ENCODE measurements around the gene EPS15. TPM values are rescaled to one million over a fixed set of nuclear protein-coding genes. Genes with fewer than 3 reads are reported as not detected.
"Not testable (repeated sequence)": the region's sequence is repeated elsewhere in the genome, so short reads cannot be mapped to it uniquely, and the experiment has no call there.

EPS15 gene
- total and polyA plus RNA-seq, 2 experiments from 2014 or later, result 26.9 to 41.1 TPM

- H3K79me2 ChIP-seq (ENCODE audit: insufficient read depth), result peaks cover 99% of the 10 kb centered on the region
- in situ Hi-C loops (cut with MboI), result no loop called here
Observed at GRCh38 chr1:51504806-51505525, 14.1 kb downstream of the EPS15 start.

DNA sequence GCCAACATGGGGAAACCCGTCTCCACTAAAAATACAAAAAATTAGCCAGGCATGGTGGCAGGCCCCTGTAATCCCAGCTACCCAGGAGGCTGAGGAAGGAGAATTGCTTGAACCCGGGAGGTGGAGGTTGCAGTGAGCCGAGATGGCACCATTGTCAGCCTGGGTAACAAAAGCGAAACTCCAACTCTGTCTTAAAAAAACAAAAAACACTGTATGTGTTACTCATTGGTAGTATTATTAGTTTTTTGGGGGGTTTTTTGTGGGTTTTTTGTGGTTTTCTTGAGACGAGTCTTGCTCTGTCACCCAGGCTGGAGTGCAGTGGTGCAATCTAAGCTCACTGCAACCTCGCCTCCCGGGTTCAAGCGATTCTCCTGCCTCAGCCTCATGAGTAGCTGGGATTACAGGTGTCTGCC lies 17.8 kb downstream of the EPS15 start:
- DNase-seq; H3K4me3 ChIP-seq; H3K4me1 ChIP-seq (ENCODE audit: insufficient read depth); H3F3A ChIP-seq (ENCODE audit: insufficient read depth); H3K9me3 ChIP-seq (ENCODE audit: low read depth); H3K4me2 ChIP-seq (ENCODE audit: unreplicated experiment); H3K27me3 ChIP-seq (replicated peaks; ENCODE audit: insufficient read depth); H2AFZ ChIP-seq; H4K20me1 ChIP-seq (ENCODE audit: insufficient read depth); H3K9ac ChIP-seq; in situ Hi-C loops (cut with MboI); H3K27ac ChIP-seq; H3K36me3 ChIP-seq (ENCODE audit: low read depth); H3K9me2 ChIP-seq (ENCODE audit: insufficient read depth): not testable (repeated sequence)
- H3K79me2 ChIP-seq (ENCODE audit: insufficient read depth), result peaks cover 98% of the 10 kb centered on the region
- 91 to 94% methylated on average over 8 of the region's 8 CpGs for WGBS, 2 experiments (ENCODE audit: low coverage in 1 of 2, low lambda C conversion rate in 2 of 2, missing lambda C conversion rate in 2 of 2)

More at GRCh38 chr1:51504806-51505525, 14.1 kb downstream of the EPS15 start:
- 95 to 98% methylated on average over 11 of the region's 11 CpGs for WGBS, 2 experiments (ENCODE audit: low coverage in 1 of 2, low lambda C conversion rate in 2 of 2, missing lambda C conversion rate in 2 of 2)
- H3K4me1 ChIP-seq (ENCODE audit: insufficient read depth), result peaks cover 15% of the 10 kb centered on the region
- H3K27ac ChIP-seq, result no peak overlapping the region
- 0 out of 2 replicates have a peak, but pooled peaks cover 4% of the 10 kb centered on the region for H4K20me1 ChIP-seq (ENCODE audit: insufficient read depth)
- no peaks in the 10 kb centered on the region for H3K9me3 ChIP-seq (ENCODE audit: low read depth)
- no peaks in the 10 kb centered on the region for H3K27me3 ChIP-seq (replicated peaks; ENCODE audit: insufficient read depth)
- no peak overlapping the region for H3K4me3 ChIP-seq
- H3K36me3 ChIP-seq (ENCODE audit: low read depth), result no peaks in the 10 kb centered on the region
- no peak for TF ChIP-seq EZH2 (IDR thresholded peaks at IDR 0.05; ENCODE audit: insufficient read depth, poor library complexity, severe bottlenecking)
- no peak for TF ChIP-seq EZH2phosphoT487 (IDR thresholded peaks at IDR 0.05; ENCODE audit: insufficient read depth, low read depth)
- no peak overlapping the region for H2AFZ ChIP-seq
- H3F3A ChIP-seq (ENCODE audit: insufficient read depth), result peaks cover 11% of the 10 kb centered on the region
- H3K9me2 ChIP-seq (ENCODE audit: insufficient read depth), result no peaks in the 10 kb centered on the region; the same call in 1 of the 2 replicates
- no peak overlapping the region for H3K4me2 ChIP-seq (ENCODE audit: unreplicated experiment)
- no peak for DNase-seq
- H3K9ac ChIP-seq, result no peak overlapping the region

DNA sequence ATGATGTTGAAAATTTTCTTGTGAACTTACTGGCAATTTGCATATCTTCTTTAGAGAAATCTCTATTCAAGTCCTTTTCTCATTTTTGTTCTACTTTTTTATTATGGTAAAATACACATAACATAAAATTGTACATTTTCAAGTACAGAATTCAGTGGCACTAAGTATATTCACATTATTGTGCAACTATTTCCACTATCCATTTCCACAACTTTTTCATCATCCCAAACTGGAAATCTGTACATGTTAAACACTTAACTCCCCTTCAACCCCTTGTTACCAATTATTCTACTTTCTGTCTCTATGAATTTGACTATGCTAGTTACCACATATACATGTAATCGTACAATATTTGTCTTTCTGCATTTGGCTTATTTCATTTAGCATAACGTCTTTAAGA lies 19.4 kb downstream of the EPS15 start:
- in situ Hi-C loops (cut with MboI), result no loop called here
- H4K20me1 ChIP-seq (ENCODE audit: insufficient read depth), result no peaks in the 10 kb centered on the region
- no peak overlapping the region for H3K4me3 ChIP-seq
- no peaks in the 10 kb centered on the region for H3K9me2 ChIP-seq (ENCODE audit: insufficient read depth)
- no peaks in the 10 kb centered on the region for H3F3A ChIP-seq (ENCODE audit: insufficient read depth)
- H2AFZ ChIP-seq, result no peak overlapping the region
- no peaks in the 10 kb centered on the region for H3K27me3 ChIP-seq (replicated peaks; ENCODE audit: insufficient read depth)
- H3K79me2 ChIP-seq (ENCODE audit: insufficient read depth), result peaks cover 98% of the 10 kb centered on the region
- H3K36me3 ChIP-seq (ENCODE audit: low read depth), result no peaks in the 10 kb centered on the region
- H3K4me2 ChIP-seq (ENCODE audit: unreplicated experiment), result no peak overlapping the region
- H3K4me1 ChIP-seq (ENCODE audit: insufficient read depth), result no peaks in the 10 kb centered on the region
- H3K9me3 ChIP-seq (ENCODE audit: low read depth), result no peaks in the 10 kb centered on the region
- no peak overlapping the region for H3K27ac ChIP-seq
- TF ChIP-seq EZH2 (IDR thresholded peaks at IDR 0.05; ENCODE audit: insufficient read depth, poor library complexity, severe bottlenecking) (no peak), EZH2phosphoT487 (IDR thresholded peaks at IDR 0.05; ENCODE audit: insufficient read depth, low read depth) (no peak)
- H3K9ac ChIP-seq, result no peak overlapping the region
- DNase-seq, result no peak
- 97 to 98% methylated on average over 2 of the region's 2 CpGs for WGBS, 2 experiments (ENCODE audit: low coverage in 1 of 2, low lambda C conversion rate in 2 of 2, missing lambda C conversion rate in 2 of 2)

GRCh38 chr1:51498924-51499323 lies 20.1 kb downstream of the EPS15 start:
- Histone ChIP-seq H3K9me2 (ENCODE audit: insufficient read depth) (no peaks in the 10 kb centered on the region), H3K9me3 (ENCODE audit: low read depth) (no peaks in the 10 kb centered on the region), H3K9ac (no peak overlapping the region), H3K79me2 (ENCODE audit: insufficient read depth) (peaks cover 98% of the 10 kb centered on the region), H3K27ac (no peak overlapping the region), H3K4me3 (no peak overlapping the region), H4K20me1 (ENCODE audit: insufficient read depth) (no peaks in the 10 kb centered on the region), H3K36me3 (ENCODE audit: low read depth) (no peaks in the 10 kb centered on the region), H3F3A (ENCODE audit: insufficient read depth) (no peaks in the 10 kb centered on the region), H3K4me1 (ENCODE audit: insufficient read depth) (no peaks in the 10 kb centered on the region), H2AFZ (no peak overlapping the region), H3K4me2 (ENCODE audit: unreplicated experiment) (no peak overlapping the region), H3K27me3 (replicated peaks; ENCODE audit: insufficient read depth) (no peaks in the 10 kb centered on the region)
- DNase-seq, result no peak
- TF ChIP-seq EZH2 (IDR thresholded peaks at IDR 0.05; ENCODE audit: insufficient read depth, poor library complexity, severe bottlenecking), result no peak
- in situ Hi-C loops (cut with MboI), result no loop called here
- 98 to 100% methylated on average over 2 of the region's 2 CpGs for whole genome bisulfite sequencing, 2 experiments (ENCODE audit: low coverage in 1 of 2, low lambda C conversion rate in 2 of 2, missing lambda C conversion rate in 2 of 2)

DNA sequence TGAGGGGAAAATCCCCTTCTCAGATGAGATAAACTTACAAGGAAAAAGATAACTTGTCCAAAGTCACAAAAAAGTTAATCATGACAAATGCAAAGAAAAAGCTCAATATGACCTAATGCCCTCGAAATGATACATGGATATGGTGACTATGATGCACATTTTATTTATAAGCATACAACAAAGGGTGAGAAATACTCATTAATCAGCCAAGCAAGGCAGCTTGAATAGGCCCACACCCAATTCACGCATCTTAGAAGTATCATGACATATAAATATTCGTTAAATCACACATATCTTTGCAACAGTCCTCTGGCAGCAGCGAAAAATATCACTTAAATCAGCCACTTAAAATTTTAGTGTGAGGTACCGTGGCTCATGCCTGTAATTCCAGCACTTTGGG lies 21.7 kb downstream of the EPS15 start:
- no peaks in the 10 kb centered on the region for H3K4me1 ChIP-seq (ENCODE audit: insufficient read depth)
- H3K79me2 ChIP-seq (ENCODE audit: insufficient read depth), result peaks cover 97% of the 10 kb centered on the region
- in situ Hi-C loops (cut with MboI), result no loop called here

More for the DNA sequence above, 21.7 kb downstream of the EPS15 start:
- no peak for TF ChIP-seq EZH2phosphoT487 (IDR thresholded peaks at IDR 0.05; ENCODE audit: insufficient read depth, low read depth)
- no peak for TF ChIP-seq EZH2 (IDR thresholded peaks at IDR 0.05; ENCODE audit: insufficient read depth, poor library complexity, severe bottlenecking)
- Histone ChIP-seq H3K9me3 (ENCODE audit: low read depth) (no peaks in the 10 kb centered on the region), H3K27ac (no peak overlapping the region), H4K20me1 (ENCODE audit: insufficient read depth) (no peaks in the 10 kb centered on the region), H3K27me3 (replicated peaks; ENCODE audit: insufficient read depth) (no peaks in the 10 kb centered on the region), H3K36me3 (ENCODE audit: low read depth) (no peaks in the 10 kb centered on the region), H3K9ac (no peak overlapping the region), H3K9me2 (ENCODE audit: insufficient read depth) (no peaks in the 10 kb centered on the region), H3K4me3 (no peak overlapping the region), H2AFZ (no peak overlapping the region), H3F3A (ENCODE audit: insufficient read depth) (no peaks in the 10 kb centered on the region), H3K4me2 (ENCODE audit: unreplicated experiment) (no peak overlapping the region)
- WGBS, 2 experiments (ENCODE audit: low coverage in 1 of 2, low lambda C conversion rate in 2 of 2, missing lambda C conversion rate in 2 of 2), result 88 to 90% methylated on average over 5 of the region's 5 CpGs
- DNase-seq, result no peak

Measured in GM23248 (cell line).